ENCODE results near the gene BRI3BP. TPM values are rescaled to one million over a fixed set of nuclear protein-coding genes. Genes with fewer than 3 reads are reported as not detected.
"Not testable (repeated sequence)": the region's sequence is repeated elsewhere in the genome, so short reads cannot be mapped to it uniquely, and the experiment has no call there.

The BRI3BP gene
- total and polyA plus RNA-seq, 10 donors = 3.3 to 13.4 (median 11.9) TPM

GRCh38 chr12:125028106-125028505, 34.7 kb downstream of the BRI3BP start:
- H3K27ac ChIP-seq = no peak overlapping the region
- no peak overlapping the region for H3K4me3 ChIP-seq
- intact Hi-C loops (cut with DNase I; ENCODE audit: low total_unique reads) = no loop called here
- TF ChIP-seq POLR2A (IDR thresholded peaks at IDR 0.05) (no peak), POLR2AphosphoS5 (IDR thresholded peaks at IDR 0.05) (no peak), CTCF (IDR thresholded peaks at IDR 0.05 in 8 of 11, conservative IDR thresholded peaks at IDR 0.05 in 3 of 11) (no peak)
- H3K36me3 ChIP-seq = peaks cover 0 to 34% (median 6%) of the 10 kb centered on the region in 6 donors
- H3K27me3 ChIP-seq (replicated peaks in 1 of 7) = no peaks in the 10 kb centered on the region
- no peaks in the 10 kb centered on the region for H3K4me1 ChIP-seq
- H3K9me3 ChIP-seq = peaks cover 0 to 3% (median 0%) of the 10 kb centered on the region in 8 donors
- WGBS, 5 donors = 94 to 97% (median 96%) methylated on average over 8 of the region's 8 CpGs
- no peak for DNase-seq

GRCh38 chr12:125029761-125030358, 36.4 kb downstream of the BRI3BP start:
- H3K36me3 ChIP-seq = peaks cover 0 to 27% (median 6%) of the 10 kb centered on the region in 6 donors

GRCh38 chr12:125031471-125031870, 38.0 kb downstream of the BRI3BP start:
- 82 to 90% (median 86%) methylated on average over 9 of the region's 9 CpGs for WGBS, 5 donors
- H3K4me3 ChIP-seq; DNase-seq; intact Hi-C loops (cut with DNase I; ENCODE audit: low total_unique reads); H3K27me3 ChIP-seq (replicated peaks in 1 of 7); H3K27ac ChIP-seq; H3K4me1 ChIP-seq: not testable (repeated sequence)
- Histone ChIP-seq H3K9me3 (peaks cover 0 to 13% (median 5%) of the 10 kb centered on the region in 8 donors), H3K36me3 (peaks cover 0 to 11% (median 0%) of the 10 kb centered on the region in 6 donors)

More at GRCh38 chr12:125029761-125030358, 36.4 kb downstream of the BRI3BP start:
- H3K27me3 ChIP-seq (replicated peaks in 1 of 7) = no peaks in the 10 kb centered on the region
- H3K4me3 ChIP-seq = no peak overlapping the region
- 84 to 89% (median 84%) methylated on average over 7 of the region's 7 CpGs for WGBS, 5 donors
- no peak overlapping the region for H3K27ac ChIP-seq
- TF ChIP-seq POLR2A (IDR thresholded peaks at IDR 0.05) = no peak
- TF ChIP-seq POLR2AphosphoS5 (IDR thresholded peaks at IDR 0.05) = no peak
- TF ChIP-seq CTCF (IDR thresholded peaks at IDR 0.05 in 8 of 11, conservative IDR thresholded peaks at IDR 0.05 in 3 of 11) = no peak
- H3K9me3 ChIP-seq = peaks cover 0 to 7% (median 3%) of the 10 kb centered on the region in 8 donors
- intact Hi-C loops (cut with DNase I; ENCODE audit: low total_unique reads) = no loop called here
- H3K4me1 ChIP-seq = no peaks in the 10 kb centered on the region
- no peak for DNase-seq

GRCh38 chr12:125032466-125033152, 39.2 kb downstream of the BRI3BP start:
- intact Hi-C loops (cut with DNase I; ENCODE audit: low total_unique reads) = no loop called here
- no peaks in the 10 kb centered on the region for H3K27me3 ChIP-seq (replicated peaks in 1 of 7)

More at GRCh38 chr12:125032466-125033152, 39.2 kb downstream of the BRI3BP start:
- H3K4me3 ChIP-seq = no peak overlapping the region
- WGBS, 5 donors = 91 to 96% (median 94%) methylated on average over 19 of the region's 19 CpGs
- H3K9me3 ChIP-seq = peaks cover 0 to 13% (median 5%) of the 10 kb centered on the region in 8 donors
- H3K4me1 ChIP-seq = no peaks in the 10 kb centered on the region
- no peak for DNase-seq
- peaks cover 0 to 1% (median 0%) of the 10 kb centered on the region in 6 donors for H3K36me3 ChIP-seq
- TF ChIP-seq POLR2A (IDR thresholded peaks at IDR 0.05) (no peak), CTCF (IDR thresholded peaks at IDR 0.05 in 8 of 11, conservative IDR thresholded peaks at IDR 0.05 in 3 of 11) (no peak), POLR2AphosphoS5 (IDR thresholded peaks at IDR 0.05) (no peak)
- no peak overlapping the region for H3K27ac ChIP-seq
